ENCODE measurements around the gene GNG12. TPM values are rescaled to one million over a fixed set of nuclear protein-coding genes. Genes with fewer than 3 reads are reported as not detected.
"Not testable (repeated sequence)": the region's sequence is repeated elsewhere in the genome, so short reads cannot be mapped to it uniquely, and the experiment has no call there.

The GNG12 gene
- total RNA-seq, 2 experiments from 2014 or later: not detected

DNA sequence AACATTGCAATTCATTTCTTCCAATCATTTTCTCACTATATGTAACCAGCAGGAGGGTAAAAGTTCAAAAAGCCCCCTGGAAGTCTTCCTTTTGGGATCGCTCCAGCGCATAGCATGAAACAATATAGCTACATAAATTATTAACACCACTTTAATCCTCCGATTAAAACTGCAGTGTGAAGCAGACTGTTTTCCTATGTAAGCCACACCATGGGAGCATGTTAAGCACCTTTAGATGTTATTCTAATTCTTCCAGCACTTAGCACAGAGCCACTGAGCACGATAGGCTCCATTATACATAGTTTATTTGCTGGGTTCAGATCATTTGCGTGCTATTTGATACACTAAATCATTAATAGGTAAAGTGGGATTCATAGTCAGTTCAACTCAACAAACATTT is 166.6 kb downstream of the GNG12 start:
- no peaks in the 10 kb centered on the region for H3K4me1 ChIP-seq (ENCODE audit: insufficient read depth, low read length)
- TF ChIP-seq, protein P1, sequence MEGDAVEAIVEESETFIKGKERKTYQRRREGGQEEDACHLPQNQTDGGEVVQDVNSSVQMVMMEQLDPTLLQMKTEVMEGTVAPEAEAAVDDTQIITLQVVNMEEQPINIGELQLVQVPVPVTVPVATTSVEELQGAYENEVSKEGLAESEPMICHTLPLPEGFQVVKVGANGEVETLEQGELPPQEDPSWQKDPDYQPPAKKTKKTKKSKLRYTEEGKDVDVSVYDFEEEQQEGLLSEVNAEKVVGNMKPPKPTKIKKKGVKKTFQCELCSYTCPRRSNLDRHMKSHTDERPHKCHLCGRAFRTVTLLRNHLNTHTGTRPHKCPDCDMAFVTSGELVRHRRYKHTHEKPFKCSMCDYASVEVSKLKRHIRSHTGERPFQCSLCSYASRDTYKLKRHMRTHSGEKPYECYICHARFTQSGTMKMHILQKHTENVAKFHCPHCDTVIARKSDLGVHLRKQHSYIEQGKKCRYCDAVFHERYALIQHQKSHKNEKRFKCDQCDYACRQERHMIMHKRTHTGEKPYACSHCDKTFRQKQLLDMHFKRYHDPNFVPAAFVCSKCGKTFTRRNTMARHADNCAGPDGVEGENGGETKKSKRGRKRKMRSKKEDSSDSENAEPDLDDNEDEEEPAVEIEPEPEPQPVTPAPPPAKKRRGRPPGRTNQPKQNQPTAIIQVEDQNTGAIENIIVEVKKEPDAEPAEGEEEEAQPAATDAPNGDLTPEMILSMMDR (IDR thresholded peaks at IDR 0.05): no peak
- Mint-ChIP-seq H3K4me3 (no peak overlapping the region), H3K27me3 (peaks cover 26% of the 10 kb centered on the region), H3K36me3 (ENCODE audit: low read depth) (no peaks in the 10 kb centered on the region), H3K27ac (no peak overlapping the region), H3K4me1 (ENCODE audit: low read depth) (no peaks in the 10 kb centered on the region), H3K9me3 (no peaks in the 10 kb centered on the region)
- intact Hi-C loops (cut with DNase I, micrococcal nuclease): no loop called here
- no peak overlapping the region for H3K27ac ChIP-seq (ENCODE audit: low read depth in 1 of 2, low read length in 2 of 2)
- no peak overlapping the region for H3K4me3 ChIP-seq (ENCODE audit: low read length)
- CTCF ChIA-PET: no interaction called here
- H3K27me3 ChIP-seq (ENCODE audit: control insufficient read depth in 1 of 2, insufficient read depth in 2 of 2, low read length in 2 of 2): peaks cover 0 to 15% of the 10 kb centered on the region in 2 experiments
- ATAC-seq (ENCODE audit: poor library complexity) (no peak), DNase-seq (no peak)
- POLR2A ChIA-PET: no interaction called here
- no peaks in the 10 kb centered on the region for H3K9me3 ChIP-seq (ENCODE audit: control insufficient read depth in 1 of 2, insufficient read depth in 1 of 2, low read length in 2 of 2)
- no peaks in the 10 kb centered on the region for H3K36me3 ChIP-seq (ENCODE audit: insufficient read depth, low read length)

DNA sequence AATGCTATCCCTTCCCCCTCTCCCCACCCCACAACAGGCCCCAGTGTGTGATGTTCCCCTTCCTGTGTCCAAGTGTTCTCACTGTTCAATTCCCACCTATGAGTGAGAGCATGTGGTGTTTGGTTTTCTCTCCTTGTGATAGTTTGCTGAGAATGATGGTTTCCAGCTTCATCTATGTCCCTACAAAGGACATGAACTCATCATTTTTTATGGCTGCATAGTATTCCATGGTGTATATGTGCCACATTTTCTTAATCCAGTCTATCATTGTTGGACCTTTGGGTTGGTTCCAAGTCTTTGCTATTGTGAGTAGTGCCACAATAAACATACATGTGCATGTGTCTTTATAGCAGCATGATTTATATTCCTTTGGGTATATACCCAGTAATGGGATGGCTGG is 168.0 kb downstream of the GNG12 start:
- intact Hi-C loops (cut with DNase I, micrococcal nuclease); CTCF ChIA-PET; H3K4me1 Mint-ChIP-seq (ENCODE audit: low read depth); DNase-seq; H3K4me3 Mint-ChIP-seq; H3K4me3 ChIP-seq (ENCODE audit: low read length); H3K36me3 Mint-ChIP-seq (ENCODE audit: low read depth); H3K36me3 ChIP-seq (ENCODE audit: insufficient read depth, low read length); H3K9me3 Mint-ChIP-seq; H3K4me1 ChIP-seq (ENCODE audit: insufficient read depth, low read length); POLR2A ChIA-PET; H3K27ac Mint-ChIP-seq; H3K9me3 ChIP-seq (ENCODE audit: control insufficient read depth in 1 of 2, insufficient read depth in 1 of 2, low read length in 2 of 2); ATAC-seq (ENCODE audit: poor library complexity); H3K27ac ChIP-seq (ENCODE audit: low read depth in 1 of 2, low read length in 2 of 2): not testable (repeated sequence)
- H3K27me3 Mint-ChIP-seq: peaks cover 35% of the 10 kb centered on the region
- H3K27me3 ChIP-seq (ENCODE audit: control insufficient read depth in 1 of 2, insufficient read depth in 2 of 2, low read length in 2 of 2): peaks cover 0 to 18% of the 10 kb centered on the region in 2 experiments

DNA sequence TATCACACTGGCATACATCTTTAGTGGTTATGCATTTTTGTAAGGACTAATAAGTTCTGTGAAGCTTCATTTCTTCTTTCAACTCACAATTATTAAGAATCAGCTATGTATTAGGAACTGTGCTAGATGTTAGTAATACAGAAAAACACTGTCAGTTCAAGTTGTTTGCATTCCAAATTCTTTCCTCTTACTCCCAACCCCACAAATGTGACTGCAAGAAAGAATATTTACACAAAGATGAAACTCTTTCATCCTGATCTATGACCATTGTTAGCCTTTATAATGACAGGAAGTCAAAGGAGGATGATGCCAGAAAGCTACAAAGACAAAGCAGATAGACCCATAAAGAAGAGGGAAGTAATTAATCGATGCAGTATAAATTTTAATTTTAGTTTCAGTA is 169.2 kb downstream of the GNG12 start:
- H3K27me3 Mint-ChIP-seq: peaks cover 43% of the 10 kb centered on the region
- H3K9me3 ChIP-seq (ENCODE audit: control insufficient read depth in 1 of 2, insufficient read depth in 1 of 2, low read length in 2 of 2): no peaks in the 10 kb centered on the region
- POLR2A ChIA-PET: no interaction called here
- no peaks in the 10 kb centered on the region for H3K36me3 ChIP-seq (ENCODE audit: insufficient read depth, low read length)
- no peaks in the 10 kb centered on the region for H3K4me1 ChIP-seq (ENCODE audit: insufficient read depth, low read length)
- no peak overlapping the region for H3K4me3 ChIP-seq (ENCODE audit: low read length)
- no peak overlapping the region for H3K4me3 Mint-ChIP-seq
- no peaks in the 10 kb centered on the region for H3K9me3 Mint-ChIP-seq
- intact Hi-C loops (cut with DNase I, micrococcal nuclease): no loop called here
- H3K27me3 ChIP-seq (ENCODE audit: control insufficient read depth in 1 of 2, insufficient read depth in 2 of 2, low read length in 2 of 2): peaks cover 0 to 13% of the 10 kb centered on the region in 2 experiments
- H3K4me1 Mint-ChIP-seq (ENCODE audit: low read depth): no peaks in the 10 kb centered on the region
- TF ChIP-seq, protein P1 (IDR thresholded peaks at IDR 0.05): no peak
- CTCF ChIA-PET: no interaction called here
- ATAC-seq (ENCODE audit: poor library complexity) (no peak), DNase-seq (no peak)
- H3K27ac ChIP-seq (ENCODE audit: low read depth in 1 of 2, low read length in 2 of 2): no peak overlapping the region
- no peaks in the 10 kb centered on the region for H3K36me3 Mint-ChIP-seq (ENCODE audit: low read depth)
- no peak overlapping the region for H3K27ac Mint-ChIP-seq

DNA sequence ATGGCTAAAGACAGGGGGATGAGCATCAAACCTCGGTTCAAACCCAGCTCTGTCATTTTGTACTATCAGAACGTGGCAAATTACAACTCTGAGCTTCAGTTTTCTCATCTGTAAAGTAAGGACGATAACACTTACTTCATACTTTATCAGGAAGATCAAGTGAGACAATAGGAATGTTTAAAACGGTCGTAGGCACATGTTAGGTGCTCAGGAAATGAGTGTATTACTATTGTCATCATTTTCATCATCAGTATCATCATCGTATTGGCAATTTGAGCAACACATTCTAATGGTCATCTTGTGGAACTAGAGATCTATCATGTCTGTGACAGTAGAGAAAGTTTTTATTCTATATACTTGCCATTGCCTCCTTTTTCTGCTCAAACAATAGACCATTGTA is 170.4 kb downstream of the GNG12 start:
- Mint-ChIP-seq H3K27ac (no peak overlapping the region), H3K27me3 (peaks cover 40% of the 10 kb centered on the region), H3K4me1 (ENCODE audit: low read depth) (no peaks in the 10 kb centered on the region), H3K36me3 (ENCODE audit: low read depth) (no peaks in the 10 kb centered on the region), H3K9me3 (no peaks in the 10 kb centered on the region), H3K4me3 (no peak overlapping the region)
- Histone ChIP-seq H3K36me3 (ENCODE audit: insufficient read depth, low read length) (no peaks in the 10 kb centered on the region), H3K4me3 (ENCODE audit: low read length) (no peak overlapping the region), H3K27ac (ENCODE audit: low read depth in 1 of 2, low read length in 2 of 2) (no peak overlapping the region), H3K4me1 (ENCODE audit: insufficient read depth, low read length) (no peaks in the 10 kb centered on the region), H3K27me3 (ENCODE audit: control insufficient read depth in 1 of 2, insufficient read depth in 2 of 2, low read length in 2 of 2) (peaks cover 0 to 5% of the 10 kb centered on the region in 2 experiments), H3K9me3 (ENCODE audit: control insufficient read depth in 1 of 2, insufficient read depth in 1 of 2, low read length in 2 of 2) (no peaks in the 10 kb centered on the region)
- ATAC-seq (ENCODE audit: poor library complexity) (no peak), DNase-seq (no peak)
- ChIA-PET CTCF (interaction anchor here (0.8 kb wide), 1 partner anchor 10 kb away, joined by 4 read pairs; no protein-coding TSS in a partner anchor), POLR2A (no interaction called here)
- TF ChIP-seq, protein P1 (IDR thresholded peaks at IDR 0.05): no peak
- intact Hi-C loops (cut with DNase I, micrococcal nuclease): no loop called here

All from CD4-positive, alpha-beta T cell (primary cell).